ENCODE results near the gene IYD.

IYD gene

GRCh38 chr6:150368762-150369161 lies at the start of gene IYD:
IYD (plus strand) TSS chr6:150369012; CDS start chr6:150369032, 20 bp downstream.
- DNase-seq (ENCODE audit: low read depth): no peak
- H3K4me3 ChIP-seq (ENCODE audit: low read depth, low read length): no peak within 1 kb of the TSS
- no peak for TF ChIP-seq CTCF (IDR thresholded peaks at IDR 0.05; ENCODE audit: insufficient read depth, low read depth, low read length, missing control alignments)

- no peak overlapping the region for H3K4me3 ChIP-seq (ENCODE audit: low read depth, low read length)
- no peak for TF ChIP-seq CTCF (IDR thresholded peaks at IDR 0.05; ENCODE audit: insufficient read depth, low read depth, low read length, missing control alignments)
- no peak for DNase-seq (ENCODE audit: low read depth)
Measured at GRCh38 chr6:150319924-150320323, 48.9 kb upstream of the IYD start.

- no peak for DNase-seq (ENCODE audit: low read depth)
- no peak overlapping the region for H3K4me3 ChIP-seq (ENCODE audit: low read depth, low read length)
- TF ChIP-seq CTCF (IDR thresholded peaks at IDR 0.05; ENCODE audit: insufficient read depth, low read depth, low read length, missing control alignments): no peak
Measured at GRCh38 chr6:150320442-150320841, 48.4 kb upstream of the IYD start.

- no peak overlapping the region for H3K4me3 ChIP-seq (ENCODE audit: low read depth, low read length)
- no peak for TF ChIP-seq CTCF (IDR thresholded peaks at IDR 0.05; ENCODE audit: insufficient read depth, low read depth, low read length, missing control alignments)
- DNase-seq (ENCODE audit: low read depth): no peak
Measured at GRCh38 chr6:150322466-150322871, 46.3 kb upstream of the IYD start.

GRCh38 chr6:150323205-150323604 lies 45.6 kb upstream of the IYD start:
- DNase-seq (ENCODE audit: low read depth): no peak
- H3K4me3 ChIP-seq (ENCODE audit: low read depth, low read length): no peak overlapping the region
- no peak for TF ChIP-seq CTCF (IDR thresholded peaks at IDR 0.05; ENCODE audit: insufficient read depth, low read depth, low read length, missing control alignments)

GRCh38 chr6:150324044-150324443 lies 44.8 kb upstream of the IYD start:
- DNase-seq (ENCODE audit: low read depth): no peak
- no peak for TF ChIP-seq CTCF (IDR thresholded peaks at IDR 0.05; ENCODE audit: insufficient read depth, low read depth, low read length, missing control alignments)
- no peak overlapping the region for H3K4me3 ChIP-seq (ENCODE audit: low read depth, low read length)

GRCh38 chr6:150325066-150325772 lies 43.6 kb upstream of the IYD start:
- no peak for TF ChIP-seq CTCF (IDR thresholded peaks at IDR 0.05; ENCODE audit: insufficient read depth, low read depth, low read length, missing control alignments)
- no peak for DNase-seq (ENCODE audit: low read depth)
- H3K4me3 ChIP-seq (ENCODE audit: low read depth, low read length): no peak overlapping the region
